Cardiac muscle cell (in vitro differentiated cells and primary cell): ENCODE results near the gene TGFBR2. TPM values are rescaled to one million over a fixed set of nuclear protein-coding genes. Genes with fewer than 3 reads are reported as not detected.

Experiments
- DNase-seq, 2 donors: peaks; one replicate each; pipeline versions ENCODE4 v3.0.0 to v3.0.0-alpha.2; 2010 to 2017; ENCODE audit warnings: low read depth in 1 of 2, low spot score in 1 of 2
- H3K27ac ChIP-seq: fragments of 200-600 bp; sonication (generic); 2 replicates; pipeline ENCODE4 v1.5.1; 2016
- H3K27me3 ChIP-seq: fragments of 200-600 bp; sonication (generic); 2 replicates; pipeline ENCODE4 v1.6.0; 2016; ENCODE audit warnings: control low read depth
- H3K36me3 ChIP-seq: fragments of 200-600 bp; sonication (generic); 2 replicates; pipeline ENCODE4 v1.5.1; 2016; ENCODE audit warnings: control low read depth
- H3K4me1 ChIP-seq: fragments of 200-600 bp; sonication (generic); 2 replicates; pipeline ENCODE4 v1.8.1; 2017; ENCODE audit warnings: low read depth, mild to moderate bottlenecking, mixed run types
- H3K4me3 ChIP-seq: fragments of 200-600 bp; sonication (generic); 2 replicates; pipeline ENCODE4 v1.5.1; 2016; ENCODE audit warnings: mild to moderate bottlenecking
- H3K9me3 ChIP-seq: fragments of 200-600 bp; sonication (generic); 2 replicates; pipeline ENCODE4 v1.5.1; 2017; ENCODE audit warnings: low read depth, mild to moderate bottlenecking, control low read depth
- polyA plus RNA-seq: library from polyadenylated mRNA; unstranded; fragments of >200 nt; fragmentation: Nextera tagmentation; extraction: Ambion mirVana; gene quantifications from 2 replicates; pipeline ENCODE4 v1.2.1, GENCODE V29; 2016
- total RNA-seq: library from RNA; depleted of rRNA; stranded (reverse); fragments of >200 nt; gene quantifications from 2 replicates; pipeline ENCODE4 v1.2.3, GENCODE V29; 2016
- TF ChIP-seq, protein P1 (sequence below): IDR thresholded peaks from 2 replicates; pipeline ENCODE4 v1.5.1; 2012; ENCODE audit warnings: low read depth, mild to moderate bottlenecking, low read length

The TGFBR2 gene
- total and polyA plus RNA-seq, 2 experiments from 2014 or later: 7.0 to 11.2 TPM

DNA sequence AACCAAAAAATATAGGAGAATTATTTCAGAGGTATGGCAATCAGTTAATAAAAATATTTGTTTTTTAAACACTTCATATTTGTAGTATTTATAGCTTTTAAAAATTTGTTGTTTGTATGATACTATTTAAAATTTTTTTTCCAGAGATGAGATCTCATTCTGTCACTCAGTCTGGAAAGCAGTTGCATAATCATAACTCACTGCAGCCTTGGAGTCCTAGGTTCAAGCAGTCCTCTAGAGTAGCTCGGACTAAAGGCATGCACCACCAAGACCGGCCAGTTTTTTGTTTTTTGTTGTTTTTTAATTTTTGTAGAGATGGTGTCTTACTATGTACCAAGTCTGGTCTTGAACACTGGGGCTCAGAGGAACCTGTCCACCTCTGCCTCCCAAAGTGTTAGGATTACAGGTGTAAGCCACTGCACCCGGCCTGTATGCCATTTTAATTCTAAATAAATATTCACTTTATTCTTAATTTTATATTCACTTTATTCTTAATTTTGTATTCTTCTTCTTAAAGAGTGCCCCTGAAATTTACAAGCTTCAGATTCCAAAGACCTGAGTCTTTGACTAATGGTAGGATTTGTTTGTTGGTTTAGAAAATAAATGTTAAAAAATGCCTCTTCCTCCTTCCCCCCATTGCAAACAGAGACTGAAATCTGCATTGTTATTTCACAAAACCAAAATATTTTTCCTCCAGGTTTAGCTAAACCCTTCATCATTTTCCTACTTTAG, 9.4 kb downstream of the TGFBR2 start:
- TF ChIP-seq, protein P1, sequence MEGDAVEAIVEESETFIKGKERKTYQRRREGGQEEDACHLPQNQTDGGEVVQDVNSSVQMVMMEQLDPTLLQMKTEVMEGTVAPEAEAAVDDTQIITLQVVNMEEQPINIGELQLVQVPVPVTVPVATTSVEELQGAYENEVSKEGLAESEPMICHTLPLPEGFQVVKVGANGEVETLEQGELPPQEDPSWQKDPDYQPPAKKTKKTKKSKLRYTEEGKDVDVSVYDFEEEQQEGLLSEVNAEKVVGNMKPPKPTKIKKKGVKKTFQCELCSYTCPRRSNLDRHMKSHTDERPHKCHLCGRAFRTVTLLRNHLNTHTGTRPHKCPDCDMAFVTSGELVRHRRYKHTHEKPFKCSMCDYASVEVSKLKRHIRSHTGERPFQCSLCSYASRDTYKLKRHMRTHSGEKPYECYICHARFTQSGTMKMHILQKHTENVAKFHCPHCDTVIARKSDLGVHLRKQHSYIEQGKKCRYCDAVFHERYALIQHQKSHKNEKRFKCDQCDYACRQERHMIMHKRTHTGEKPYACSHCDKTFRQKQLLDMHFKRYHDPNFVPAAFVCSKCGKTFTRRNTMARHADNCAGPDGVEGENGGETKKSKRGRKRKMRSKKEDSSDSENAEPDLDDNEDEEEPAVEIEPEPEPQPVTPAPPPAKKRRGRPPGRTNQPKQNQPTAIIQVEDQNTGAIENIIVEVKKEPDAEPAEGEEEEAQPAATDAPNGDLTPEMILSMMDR: no peak
- Histone ChIP-seq H3K27me3 (no peaks in the 10 kb centered on the region), H3K27ac (no peak overlapping the region)

DNA sequence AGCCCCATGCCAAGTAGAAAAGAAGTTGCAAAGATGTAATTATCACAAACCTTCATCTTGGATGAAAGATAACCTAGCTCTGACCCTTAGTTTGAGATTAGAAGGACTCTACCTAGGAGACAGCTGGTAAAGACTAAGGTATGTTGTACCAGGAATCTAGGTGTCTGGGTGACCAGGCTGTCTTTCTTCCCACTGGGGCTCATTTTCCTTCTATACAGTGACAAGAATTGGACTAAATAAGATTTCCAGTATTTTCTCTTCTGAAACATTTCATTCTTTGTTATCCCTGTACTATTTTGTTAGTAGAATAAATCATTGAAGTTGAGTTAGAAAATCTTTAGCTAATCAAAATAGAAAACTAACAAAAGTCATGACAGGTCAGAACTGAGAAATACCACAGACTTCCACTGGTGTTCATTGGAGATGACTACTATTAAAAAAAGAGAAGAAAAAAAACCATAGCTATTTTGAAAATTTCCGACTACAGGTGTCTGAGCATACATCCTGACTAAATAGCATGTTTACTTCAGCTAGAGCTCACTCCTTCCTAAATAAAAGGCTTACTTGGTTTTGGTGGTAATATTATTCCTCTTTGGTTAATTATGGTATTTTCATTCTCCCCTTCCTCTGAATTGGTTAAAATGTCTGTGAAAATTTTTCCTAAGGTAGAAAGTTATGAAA, 10.1 kb downstream of the TGFBR2 start:
- H3K9me3 ChIP-seq: no peaks in the 10 kb centered on the region
- H3K4me3 ChIP-seq: no peak overlapping the region
- H3K36me3 ChIP-seq: no peaks in the 10 kb centered on the region

More for the DNA sequence above, 9.4 kb downstream of the TGFBR2 start:
- H3K4me1 ChIP-seq: peaks cover 10% of the 10 kb centered on the region
- no peaks in the 10 kb centered on the region for H3K9me3 ChIP-seq
- DNase-seq: no peak
- no peak overlapping the region for H3K4me3 ChIP-seq
- no peaks in the 10 kb centered on the region for H3K36me3 ChIP-seq

DNA sequence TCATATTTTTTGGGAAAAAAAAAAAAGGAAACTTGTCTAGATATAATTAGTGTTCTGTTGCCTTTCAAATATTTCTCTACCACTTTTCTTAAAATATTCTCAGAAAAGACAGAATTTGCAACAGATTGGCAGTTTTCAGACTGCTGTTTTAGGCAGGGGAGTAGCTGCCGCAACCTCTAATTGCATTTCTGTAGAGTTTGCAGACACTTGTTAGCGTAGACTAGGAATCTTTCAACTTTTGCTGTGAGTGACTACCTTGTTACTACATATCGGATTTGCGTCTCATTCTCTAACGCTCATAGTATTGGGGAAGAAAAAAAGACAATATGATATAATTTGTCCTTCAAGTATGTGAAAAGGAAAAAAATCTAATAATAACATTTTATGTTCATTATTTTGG, 10.7 kb downstream of the TGFBR2 start:
- H3K4me1 ChIP-seq: peaks cover 10% of the 10 kb centered on the region
- H3K27ac ChIP-seq: no peak overlapping the region
- no peaks in the 10 kb centered on the region for H3K36me3 ChIP-seq
- TF ChIP-seq, protein P1: no peak
- H3K9me3 ChIP-seq: no peaks in the 10 kb centered on the region
- DNase-seq: no peak
- H3K4me3 ChIP-seq: no peak overlapping the region
- no peaks in the 10 kb centered on the region for H3K27me3 ChIP-seq

More for the DNA sequence above, 10.1 kb downstream of the TGFBR2 start:
- Histone ChIP-seq H3K4me1 (peaks cover 10% of the 10 kb centered on the region), H3K27me3 (no peaks in the 10 kb centered on the region), H3K27ac (no peak overlapping the region)
- TF ChIP-seq, protein P1: no peak
- no peak for DNase-seq

DNA sequence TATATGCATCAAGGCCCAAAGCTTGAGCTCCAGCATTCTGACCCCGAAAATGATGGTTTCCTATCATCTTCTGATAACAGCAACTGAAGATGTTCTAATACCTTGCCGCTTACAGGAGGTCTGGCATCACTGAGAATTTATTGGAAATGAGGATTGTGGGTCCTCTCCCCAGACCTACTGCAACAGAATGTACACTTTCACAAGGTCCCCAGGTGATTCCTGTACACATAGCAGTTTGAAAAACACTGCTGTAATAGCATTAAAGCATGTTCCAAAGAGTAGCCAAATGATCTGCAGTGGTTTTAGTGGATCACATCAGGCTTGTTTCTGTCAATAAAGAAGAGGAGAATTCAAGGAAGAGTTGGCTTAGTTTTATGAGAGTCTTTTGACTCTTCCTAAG, 11.3 kb downstream of the TGFBR2 start:
- H3K27me3 ChIP-seq: no peaks in the 10 kb centered on the region
- no peaks in the 10 kb centered on the region for H3K9me3 ChIP-seq
- H3K4me3 ChIP-seq: no peak overlapping the region
- peaks cover 10% of the 10 kb centered on the region for H3K4me1 ChIP-seq
- no peak overlapping the region for H3K27ac ChIP-seq
- H3K36me3 ChIP-seq: no peaks in the 10 kb centered on the region
- TF ChIP-seq, protein P1: no peak
- no peak for DNase-seq

DNA sequence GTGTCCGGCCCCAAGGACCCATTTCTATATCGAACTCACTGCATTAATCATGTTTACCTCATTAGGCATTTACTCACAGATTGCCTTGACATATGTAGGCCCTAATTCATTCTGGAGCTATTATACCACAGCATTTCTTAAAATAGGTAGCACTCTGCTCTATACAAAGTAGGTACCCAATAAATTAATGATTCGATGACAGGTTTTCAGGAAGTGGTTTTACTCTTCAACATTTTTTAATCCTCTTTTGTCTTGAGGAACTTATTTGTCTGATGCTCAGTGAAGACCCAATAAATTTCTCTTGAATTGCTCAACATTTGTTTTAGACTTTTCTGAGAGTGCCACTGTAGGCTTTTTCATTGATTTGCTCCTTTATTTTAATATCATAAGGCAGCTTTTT, 12.1 kb downstream of the TGFBR2 start:
- no peak overlapping the region for H3K27ac ChIP-seq
- no peak overlapping the region for H3K4me3 ChIP-seq
- H3K9me3 ChIP-seq: no peaks in the 10 kb centered on the region
- no peaks in the 10 kb centered on the region for H3K27me3 ChIP-seq
- TF ChIP-seq, protein P1: no peak
- H3K36me3 ChIP-seq: no peaks in the 10 kb centered on the region
- no peak for DNase-seq
- peaks cover 10% of the 10 kb centered on the region for H3K4me1 ChIP-seq
